ENCODE data around the gene THRSP.

DNA sequence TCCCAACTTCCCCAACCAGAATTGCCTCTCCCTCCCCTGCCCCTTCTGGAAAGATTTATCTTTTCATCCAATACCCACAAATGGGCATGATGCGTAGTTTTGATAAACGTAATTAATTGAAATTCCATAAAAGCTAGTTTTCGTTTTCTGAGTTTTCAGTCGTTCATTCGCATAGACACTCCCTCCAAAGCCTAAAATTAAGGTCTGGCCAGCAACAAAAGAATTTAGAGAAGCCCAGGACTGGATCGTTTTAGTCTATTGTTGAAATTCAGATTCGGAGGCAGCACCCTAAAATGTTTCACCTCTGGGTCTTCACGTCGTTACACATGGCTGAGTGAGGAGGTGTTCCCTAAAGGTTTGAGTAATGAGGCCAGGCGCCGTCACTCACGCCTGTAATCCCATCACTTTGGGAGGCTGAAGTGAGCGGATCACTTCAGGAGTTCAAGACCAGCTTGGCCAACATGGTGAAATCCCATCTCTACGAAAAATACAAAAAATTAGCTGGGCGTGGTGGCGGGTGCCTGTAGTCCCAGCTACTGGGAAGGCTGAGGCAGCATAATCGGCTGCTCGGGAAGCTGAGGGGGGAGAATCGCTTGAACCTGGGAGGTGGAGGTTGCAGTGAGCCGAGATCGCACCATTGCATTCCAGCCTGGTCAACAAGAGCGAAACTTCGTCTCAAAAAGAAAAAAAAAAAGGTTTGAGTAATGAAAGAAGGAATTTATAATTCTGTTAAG is 16.6 kb downstream of the THRSP start:
- TF ChIP-seq, protein P1, sequence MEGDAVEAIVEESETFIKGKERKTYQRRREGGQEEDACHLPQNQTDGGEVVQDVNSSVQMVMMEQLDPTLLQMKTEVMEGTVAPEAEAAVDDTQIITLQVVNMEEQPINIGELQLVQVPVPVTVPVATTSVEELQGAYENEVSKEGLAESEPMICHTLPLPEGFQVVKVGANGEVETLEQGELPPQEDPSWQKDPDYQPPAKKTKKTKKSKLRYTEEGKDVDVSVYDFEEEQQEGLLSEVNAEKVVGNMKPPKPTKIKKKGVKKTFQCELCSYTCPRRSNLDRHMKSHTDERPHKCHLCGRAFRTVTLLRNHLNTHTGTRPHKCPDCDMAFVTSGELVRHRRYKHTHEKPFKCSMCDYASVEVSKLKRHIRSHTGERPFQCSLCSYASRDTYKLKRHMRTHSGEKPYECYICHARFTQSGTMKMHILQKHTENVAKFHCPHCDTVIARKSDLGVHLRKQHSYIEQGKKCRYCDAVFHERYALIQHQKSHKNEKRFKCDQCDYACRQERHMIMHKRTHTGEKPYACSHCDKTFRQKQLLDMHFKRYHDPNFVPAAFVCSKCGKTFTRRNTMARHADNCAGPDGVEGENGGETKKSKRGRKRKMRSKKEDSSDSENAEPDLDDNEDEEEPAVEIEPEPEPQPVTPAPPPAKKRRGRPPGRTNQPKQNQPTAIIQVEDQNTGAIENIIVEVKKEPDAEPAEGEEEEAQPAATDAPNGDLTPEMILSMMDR (IDR thresholded peaks at IDR 0.05) = no peak
- no peak for TF ChIP-seq EZH2 (IDR thresholded peaks at IDR 0.05; ENCODE audit: borderline replicate concordance, insufficient read depth, low read depth, low read length, poor library complexity, severe bottlenecking)
